GM23338 (cell line): ENCODE data around the gene ERGIC3. TPM values are rescaled to one million over a fixed set of nuclear protein-coding genes. Genes with fewer than 3 reads are reported as not detected.

Experiments
- ATAC-seq: fragments of 200-7000 bp; cut with Tn5 transposase; 3 replicates; pipeline ENCODE4 v1.9.1; 2020
- DNase-seq: peaks from one replicate; pipeline ENCODE4 v3.0.0-alpha.2; 2015; ENCODE audit warnings: low spot score
- H2AFZ ChIP-seq: fragments of 200-600 bp; sonication (generic); 2 replicates; pipeline ENCODE4 v1.8.0; 2016; ENCODE audit warnings: antibody characterized with exemption, mild to moderate bottlenecking, moderate library complexity
- H3F3A ChIP-seq: fragments of 200-600 bp; sonication (generic); replicated peaks from 2 replicates; pipeline ENCODE4 v1.8.0; 2017; ENCODE audit warnings: antibody characterized with exemption, mixed run types, low read depth
- H3K27ac ChIP-seq: fragments of 200-600 bp; sonication (generic); 2 replicates; pipeline ENCODE4 v1.6.1; 2016; ENCODE audit warnings: low read depth
- H3K27me3 ChIP-seq: fragments of 200-600 bp; sonication (generic); 2 replicates; pipeline ENCODE4 v1.8.0; 2016; ENCODE audit warnings: mild to moderate bottlenecking, mixed run types, moderate library complexity; ENCODE audit not compliant: insufficient read depth
- H3K36me3 ChIP-seq: fragments of 200-600 bp; sonication (generic); 2 replicates; pipeline ENCODE4 v1.8.0; 2016; ENCODE audit warnings: mild to moderate bottlenecking; ENCODE audit not compliant: insufficient read depth
- H3K4me1 ChIP-seq: fragments of 200-600 bp; sonication (generic); 2 replicates; pipeline ENCODE4 v1.8.0; 2016; ENCODE audit warnings: mild to moderate bottlenecking, moderate library complexity; ENCODE audit not compliant: insufficient read depth
- H3K4me2 ChIP-seq: fragments of 200-600 bp; sonication (generic); 2 replicates; pipeline ENCODE4 v1.7.1; 2017; ENCODE audit warnings: mixed run types
- H3K4me3 ChIP-seq: fragments of 200-600 bp; sonication (generic); 2 replicates; pipeline ENCODE4 v1.6.1; 2016; ENCODE audit warnings: mixed run types
- H3K79me2 ChIP-seq: fragments of 200-600 bp; sonication (generic); replicated peaks from 2 replicates; pipeline ENCODE4 v1.8.0; 2017; ENCODE audit warnings: mild to moderate bottlenecking; ENCODE audit not compliant: insufficient read depth
- H3K9me2 ChIP-seq: fragments of 200-600 bp; sonication (generic); 2 replicates; pipeline ENCODE4 v1.8.0; 2017; ENCODE audit not compliant: insufficient read depth
- H4K20me1 ChIP-seq: fragments of 200-600 bp; sonication (generic); replicated peaks from 2 replicates; pipeline ENCODE4 v1.8.0; 2017; ENCODE audit warnings: mild to moderate bottlenecking; ENCODE audit not compliant: insufficient read depth
- H3K27ac Mint-ChIP-seq: 2 replicates; pipeline ENCODE4 v1.8.0; 2020; ENCODE audit warnings: inconsistent platforms, mild to moderate bottlenecking, moderate library complexity, mixed read lengths
- H3K27me3 Mint-ChIP-seq: 3 replicates; pipeline ENCODE4 v1.8.0; 2022; ENCODE audit warnings: low read depth, mild to moderate bottlenecking, moderate library complexity, mixed read lengths, inconsistent platforms; ENCODE audit not compliant: insufficient read depth, poor library complexity
- H3K36me3 Mint-ChIP-seq: 3 replicates; pipeline ENCODE4 v1.8.0; 2021; ENCODE audit warnings: low read depth, mild to moderate bottlenecking, inconsistent platforms, moderate library complexity, mixed read lengths
- H3K4me1 Mint-ChIP-seq: 3 replicates; pipeline ENCODE4 v1.8.0; 2020; ENCODE audit warnings: mild to moderate bottlenecking, inconsistent platforms, mixed read lengths
- H3K4me3 Mint-ChIP-seq: 3 replicates; pipeline ENCODE4 v1.8.0; 2021; ENCODE audit warnings: moderate library complexity, mild to moderate bottlenecking, inconsistent platforms, mixed read lengths
- H3K9me3 Mint-ChIP-seq: 3 replicates; pipeline ENCODE4 v1.8.0; 2020; ENCODE audit warnings: moderate library complexity, mild to moderate bottlenecking, inconsistent platforms, mixed read lengths
- CREB1 ChIP-seq: fragments of 250-450 bp; sonication (Bioruptor Pico); IDR thresholded peaks from 2 replicates; pipeline ENCODE4 v1.5.0; 2020; ENCODE audit warnings: low read depth, mild to moderate bottlenecking, moderate library complexity
- POLR2AphosphoS5 ChIP-seq: IDR thresholded peaks from 2 replicates; pipeline ENCODE4 v1.6.1; 2016; ENCODE audit warnings: antibody characterized with exemption, low read depth
- ZNF114 ChIP-seq: fragments of 250-450 bp; sonication (Bioruptor Pico); IDR thresholded peaks from 2 replicates; pipeline ENCODE4 v1.5.0; 2020; ENCODE audit warnings: mild to moderate bottlenecking, moderate library complexity
- ZNF331 ChIP-seq: fragments of 250-450 bp; sonication (Bioruptor Pico); IDR thresholded peaks from 2 replicates; pipeline ENCODE4 v1.5.0; 2020; ENCODE audit warnings: low read depth, mild to moderate bottlenecking, moderate library complexity
- ZNF462 ChIP-seq: fragments of 250-450 bp; sonication (Bioruptor Pico); IDR thresholded peaks from 2 replicates; pipeline ENCODE4 v1.5.0; 2020; ENCODE audit warnings: mild to moderate bottlenecking, moderate library complexity
- polyA plus RNA-seq: library from polyadenylated mRNA; unstranded; fragments of >200 nt; fragmentation: Nextera tagmentation; extraction: Ambion mirVana; gene quantifications from 2 replicates; pipeline ENCODE4 v1.2.1, GENCODE V29; 2016
- total RNA-seq: library from RNA; depleted of rRNA; stranded (reverse); fragments of >200 nt; shearing (Covaris generic); gene quantifications from 2 replicates; pipeline ENCODE4 v1.2.3, GENCODE V29; 2014
- TF ChIP-seq, protein P1 (sequence below), 2 experiments: fragments of 200-600 bp in 1 of 2; sonication (generic) in 1 of 2; conservative IDR thresholded peaks; 2 replicates each; pipeline versions ENCODE4 v1.5.1 to v1.6.1; 2016 to 2017; ENCODE audit warnings: antibody characterized with exemption in 2 of 2, low read depth in 2 of 2, mild to moderate bottlenecking in 2 of 2, moderate library complexity in 1 of 2
- TF ChIP-seq, protein P2 (sequence below): IDR thresholded peaks from 2 replicates; pipeline ENCODE4 v1.6.1; 2016; ENCODE audit warnings: antibody characterized with exemption
- TF ChIP-seq, protein P3 (sequence below): IDR thresholded peaks from one replicate; pipeline ENCODE4 v1.6.1; 2018; ENCODE audit warnings: antibody characterized with exemption; ENCODE audit not compliant: unreplicated experiment

Gene ERGIC3
- total and polyA plus RNA-seq, 2 experiments from 2014 or later, result 139 to 147 TPM

- H2AFZ ChIP-seq, result no peak overlapping the region
- Mint-ChIP-seq H3K9me3 (peaks cover 16% of the 10 kb centered on the region), H3K27ac (no peak overlapping the region), H3K4me3 (no peak overlapping the region), H3K4me1 (no peaks in the 10 kb centered on the region), H3K36me3 (peaks cover 8% of the 10 kb centered on the region), H3K27me3 (peaks cover 2% of the 10 kb centered on the region)
- H3K27ac ChIP-seq, result no peak overlapping the region
- no peaks in the 10 kb centered on the region for H3K36me3 ChIP-seq
- H3K4me1 ChIP-seq, result no peaks in the 10 kb centered on the region
- no peak overlapping the region for H3K4me3 ChIP-seq
- no peaks in the 10 kb centered on the region for H3K79me2 ChIP-seq
- H3K27me3 ChIP-seq, result no peaks in the 10 kb centered on the region
- H4K20me1 ChIP-seq, result no peaks in the 10 kb centered on the region
- no peaks in the 10 kb centered on the region for H3K9me2 ChIP-seq
- DNase-seq (no peak), ATAC-seq (no peak)
- no peak for TF ChIP-seq ZNF331
- TF ChIP-seq, protein P1, sequence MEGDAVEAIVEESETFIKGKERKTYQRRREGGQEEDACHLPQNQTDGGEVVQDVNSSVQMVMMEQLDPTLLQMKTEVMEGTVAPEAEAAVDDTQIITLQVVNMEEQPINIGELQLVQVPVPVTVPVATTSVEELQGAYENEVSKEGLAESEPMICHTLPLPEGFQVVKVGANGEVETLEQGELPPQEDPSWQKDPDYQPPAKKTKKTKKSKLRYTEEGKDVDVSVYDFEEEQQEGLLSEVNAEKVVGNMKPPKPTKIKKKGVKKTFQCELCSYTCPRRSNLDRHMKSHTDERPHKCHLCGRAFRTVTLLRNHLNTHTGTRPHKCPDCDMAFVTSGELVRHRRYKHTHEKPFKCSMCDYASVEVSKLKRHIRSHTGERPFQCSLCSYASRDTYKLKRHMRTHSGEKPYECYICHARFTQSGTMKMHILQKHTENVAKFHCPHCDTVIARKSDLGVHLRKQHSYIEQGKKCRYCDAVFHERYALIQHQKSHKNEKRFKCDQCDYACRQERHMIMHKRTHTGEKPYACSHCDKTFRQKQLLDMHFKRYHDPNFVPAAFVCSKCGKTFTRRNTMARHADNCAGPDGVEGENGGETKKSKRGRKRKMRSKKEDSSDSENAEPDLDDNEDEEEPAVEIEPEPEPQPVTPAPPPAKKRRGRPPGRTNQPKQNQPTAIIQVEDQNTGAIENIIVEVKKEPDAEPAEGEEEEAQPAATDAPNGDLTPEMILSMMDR (conservative IDR thresholded peaks at IDR 0.05; ENCODE audit: low read depth in 2 of 2), result no peak
- no peak for TF ChIP-seq CREB1
- TF ChIP-seq ZNF462 (CRISPR knock-in tag), result no peak
- TF ChIP-seq, protein P2, sequence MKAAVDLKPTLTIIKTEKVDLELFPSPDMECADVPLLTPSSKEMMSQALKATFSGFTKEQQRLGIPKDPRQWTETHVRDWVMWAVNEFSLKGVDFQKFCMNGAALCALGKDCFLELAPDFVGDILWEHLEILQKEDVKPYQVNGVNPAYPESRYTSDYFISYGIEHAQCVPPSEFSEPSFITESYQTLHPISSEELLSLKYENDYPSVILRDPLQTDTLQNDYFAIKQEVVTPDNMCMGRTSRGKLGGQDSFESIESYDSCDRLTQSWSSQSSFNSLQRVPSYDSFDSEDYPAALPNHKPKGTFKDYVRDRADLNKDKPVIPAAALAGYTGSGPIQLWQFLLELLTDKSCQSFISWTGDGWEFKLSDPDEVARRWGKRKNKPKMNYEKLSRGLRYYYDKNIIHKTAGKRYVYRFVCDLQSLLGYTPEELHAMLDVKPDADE, result no peak
- TF ChIP-seq POLR2AphosphoS5, result no peak
- TF ChIP-seq, protein P3, sequence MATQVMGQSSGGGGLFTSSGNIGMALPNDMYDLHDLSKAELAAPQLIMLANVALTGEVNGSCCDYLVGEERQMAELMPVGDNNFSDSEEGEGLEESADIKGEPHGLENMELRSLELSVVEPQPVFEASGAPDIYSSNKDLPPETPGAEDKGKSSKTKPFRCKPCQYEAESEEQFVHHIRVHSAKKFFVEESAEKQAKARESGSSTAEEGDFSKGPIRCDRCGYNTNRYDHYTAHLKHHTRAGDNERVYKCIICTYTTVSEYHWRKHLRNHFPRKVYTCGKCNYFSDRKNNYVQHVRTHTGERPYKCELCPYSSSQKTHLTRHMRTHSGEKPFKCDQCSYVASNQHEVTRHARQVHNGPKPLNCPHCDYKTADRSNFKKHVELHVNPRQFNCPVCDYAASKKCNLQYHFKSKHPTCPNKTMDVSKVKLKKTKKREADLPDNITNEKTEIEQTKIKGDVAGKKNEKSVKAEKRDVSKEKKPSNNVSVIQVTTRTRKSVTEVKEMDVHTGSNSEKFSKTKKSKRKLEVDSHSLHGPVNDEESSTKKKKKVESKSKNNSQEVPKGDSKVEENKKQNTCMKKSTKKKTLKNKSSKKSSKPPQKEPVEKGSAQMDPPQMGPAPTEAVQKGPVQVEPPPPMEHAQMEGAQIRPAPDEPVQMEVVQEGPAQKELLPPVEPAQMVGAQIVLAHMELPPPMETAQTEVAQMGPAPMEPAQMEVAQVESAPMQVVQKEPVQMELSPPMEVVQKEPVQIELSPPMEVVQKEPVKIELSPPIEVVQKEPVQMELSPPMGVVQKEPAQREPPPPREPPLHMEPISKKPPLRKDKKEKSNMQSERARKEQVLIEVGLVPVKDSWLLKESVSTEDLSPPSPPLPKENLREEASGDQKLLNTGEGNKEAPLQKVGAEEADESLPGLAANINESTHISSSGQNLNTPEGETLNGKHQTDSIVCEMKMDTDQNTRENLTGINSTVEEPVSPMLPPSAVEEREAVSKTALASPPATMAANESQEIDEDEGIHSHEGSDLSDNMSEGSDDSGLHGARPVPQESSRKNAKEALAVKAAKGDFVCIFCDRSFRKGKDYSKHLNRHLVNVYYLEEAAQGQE, result no peak
- no peak for TF ChIP-seq ZNF114 (CRISPR knock-in tag)
- no peak overlapping the region for H3K4me2 ChIP-seq
- H3F3A ChIP-seq, result no peaks in the 10 kb centered on the region
These were observed 34.9 kb downstream of the ERGIC3 start for GRCh38 chr20:35576816-35577215.
